Stimulated activated CD8-positive, alpha-beta memory T cell treated with anti-CD3 and anti-CD28 coated beads, Interleukin-4, amount 100 ng/mL, for 4 hours (primary cell): ENCODE measurements around the gene RIPK3.
"Not testable (repeated sequence)": the region's sequence is repeated elsewhere in the genome, so short reads cannot be mapped to it uniquely, and the experiment has no call there.

Experiments used
- DNase-seq, 2 donors: peaks; one replicate each; pipeline ENCODE4 v3.0.0-alpha.2; 2020; ENCODE audit warnings: low read depth in 2 of 2, low spot score in 1 of 2

Gene RIPK3

GRCh38 chr14:24369907-24370687, 30.3 kb upstream of the RIPK3 start:
- no peak for DNase-seq

- no peak for DNase-seq
Measured at GRCh38 chr14:24369463-24369862, 29.7 kb upstream of the RIPK3 start.

GRCh38 chr14:24368562-24369252, 28.9 kb upstream of the RIPK3 start:
- peak in 1 of 2 donors; percentile 36 for DNase-seq

- no peak for DNase-seq
Measured at GRCh38 chr14:24368212-24368561, 28.4 kb upstream of the RIPK3 start.

- DNase-seq = no peak
Measured at GRCh38 chr14:24367514-24368211, 27.9 kb upstream of the RIPK3 start, which contains the start of gene NFATC4. Gene NFATC4, plus strand, starts transcription at chr14:24368184. Its CDS starts 157 bp downstream, at chr14:24368341.

- no peak for DNase-seq
Measured at GRCh38 chr14:24366721-24367513, 27.1 kb upstream of the RIPK3 start.

- DNase-seq = no peak
Measured at GRCh38 chr14:24366413-24366720, 26.6 kb upstream of the RIPK3 start.

GRCh38 chr14:24365600-24366412, 26.0 kb upstream of the RIPK3 start:
- DNase-seq = peak in 1 of 2 donors; percentile 41

- DNase-seq = no peak
Measured at GRCh38 chr14:24364841-24365240, 25.1 kb upstream of the RIPK3 start.

- DNase-seq = no peak
Measured at GRCh38 chr14:24363401-24363800, 23.6 kb upstream of the RIPK3 start.

GRCh38 chr14:24362241-24362960, 22.6 kb upstream of the RIPK3 start:
- DNase-seq = no peak

- no peak for DNase-seq
Measured at GRCh38 chr14:24361326-24361725, 21.5 kb upstream of the RIPK3 start.

- DNase-seq = no peak
Measured at GRCh38 chr14:24360281-24360680, 20.5 kb upstream of the RIPK3 start.

- no peak for DNase-seq
Measured at GRCh38 chr14:24356208-24356607, 16.4 kb upstream of the RIPK3 start.

GRCh38 chr14:24355009-24355408, 15.2 kb upstream of the RIPK3 start:
- no peak for DNase-seq

GRCh38 chr14:24354482-24354825, 14.7 kb upstream of the RIPK3 start:
- not testable (repeated sequence) for DNase-seq

GRCh38 chr14:24353559-24354481, 14.0 kb upstream of the RIPK3 start:
- DNase-seq = no peak

GRCh38 chr14:24351517-24351916, 11.7 kb upstream of the RIPK3 start:
- no peak for DNase-seq

- no peak for DNase-seq
Measured at GRCh38 chr14:24349742-24350141, 10.0 kb upstream of the RIPK3 start.
